ENCODE results near the gene ELMOD1.

ELMOD1 gene

GRCh38 chr11:107631931-107632330 lies 41.0 kb downstream of the ELMOD1 start:
- ATAC-seq (no peak), DNase-seq (no peak)

GRCh38 chr11:107646783-107647182 lies 55.8 kb downstream of the ELMOD1 start:
- ATAC-seq (no peak), DNase-seq (no peak)

GRCh38 chr11:107648242-107648641 lies 57.3 kb downstream of the ELMOD1 start:
- ATAC-seq = no peak
- DNase-seq = no peak

DNA sequence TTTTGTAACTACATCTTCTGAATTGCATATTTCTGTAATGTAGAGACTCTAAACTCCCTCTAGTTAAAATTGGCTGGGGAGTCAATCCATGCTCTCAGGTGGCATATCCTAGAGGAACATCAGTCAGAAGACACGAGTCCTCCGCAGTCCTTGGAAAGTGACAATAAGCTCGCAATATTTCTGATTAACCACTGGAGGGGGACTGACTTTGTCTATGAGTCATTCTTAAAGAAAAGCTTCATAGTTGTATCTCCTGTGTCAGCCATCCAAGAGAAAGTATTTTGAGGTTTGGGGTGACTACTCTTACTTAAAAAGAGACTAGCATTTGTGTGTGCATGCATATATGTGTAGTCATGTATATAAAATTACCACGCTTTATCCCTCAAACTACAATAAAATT lies 60.7 kb downstream of the ELMOD1 start:
- DNase-seq (no peak), ATAC-seq (no peak)

DNA sequence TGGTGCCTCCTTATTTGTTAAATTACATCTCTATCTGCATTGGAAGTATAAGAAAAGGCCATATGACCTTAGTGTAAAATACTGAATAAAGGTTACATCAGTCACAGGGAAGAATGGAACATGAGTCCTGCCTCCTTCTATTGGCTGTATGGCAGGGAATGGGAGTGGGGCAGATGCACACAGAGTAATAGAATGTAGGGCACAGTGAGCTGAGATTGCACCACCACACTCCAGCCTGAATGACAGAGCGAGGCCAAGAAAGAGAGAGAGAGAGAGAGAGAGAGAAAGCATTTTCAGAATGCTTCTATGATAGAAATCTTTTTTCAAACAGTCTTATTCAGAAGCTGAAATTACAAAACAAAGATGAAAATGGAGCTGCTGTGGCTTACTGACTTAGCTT lies 62.1 kb downstream of the ELMOD1 start:
- DNase-seq (no peak), ATAC-seq (no peak)

DNA sequence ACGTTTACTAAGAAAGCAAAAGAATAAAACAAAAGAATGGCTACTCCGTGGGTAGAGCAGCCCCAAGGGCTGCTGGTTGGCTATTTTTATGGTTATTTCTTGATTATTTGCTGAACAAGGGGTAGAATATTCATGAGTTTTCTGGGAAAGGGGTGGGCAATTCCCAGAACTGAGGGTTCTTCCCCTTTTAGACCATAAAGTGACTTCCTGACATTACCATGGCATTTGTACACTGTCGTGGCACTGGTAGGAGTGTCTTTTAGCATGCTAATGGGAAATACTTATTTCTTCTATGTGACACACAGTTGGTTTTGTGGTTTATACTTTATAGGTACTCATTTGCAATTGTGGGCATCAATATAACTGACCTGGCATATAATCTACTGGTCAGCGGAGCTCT lies 64.7 kb downstream of the ELMOD1 start:
- no peak for ATAC-seq

GRCh38 chr11:107659310-107659709 lies 68.4 kb downstream of the ELMOD1 start:
- DNase-seq = no peak
- ATAC-seq = no peak

More for the DNA sequence above, 64.7 kb downstream of the ELMOD1 start:
- DNase-seq = no peak

DNA sequence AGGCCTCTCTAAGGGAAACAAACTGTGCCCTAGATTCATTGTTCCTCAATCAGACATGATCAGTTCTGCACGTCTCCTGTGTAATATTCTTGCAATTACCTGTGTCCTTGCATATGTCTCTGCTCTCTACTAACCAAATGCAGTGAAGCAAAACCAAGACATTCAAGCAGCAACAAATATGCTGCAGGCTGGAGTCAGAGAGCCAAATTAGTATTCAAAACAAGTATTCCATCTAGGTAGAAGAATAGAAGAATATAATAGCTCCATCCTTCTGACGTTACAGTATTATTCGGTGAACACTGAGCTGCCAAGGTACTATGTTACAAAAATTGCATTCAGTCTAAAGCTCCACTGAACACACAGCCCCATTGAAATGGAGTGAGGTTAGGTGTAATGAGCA lies 69.1 kb downstream of the ELMOD1 start:
- ATAC-seq (no peak), DNase-seq (no peak)

GRCh38 chr11:107661656-107662055 lies 70.7 kb downstream of the ELMOD1 start:
- ATAC-seq (no peak), DNase-seq (no peak)

GRCh38 chr11:107665018-107665417 lies 74.1 kb downstream of the ELMOD1 start:
- DNase-seq (no peak), ATAC-seq (no peak)

- DNase-seq (no peak), ATAC-seq (no peak)
Measured at GRCh38 chr11:107666911-107667613, 76.1 kb downstream of the ELMOD1 start.

DNA sequence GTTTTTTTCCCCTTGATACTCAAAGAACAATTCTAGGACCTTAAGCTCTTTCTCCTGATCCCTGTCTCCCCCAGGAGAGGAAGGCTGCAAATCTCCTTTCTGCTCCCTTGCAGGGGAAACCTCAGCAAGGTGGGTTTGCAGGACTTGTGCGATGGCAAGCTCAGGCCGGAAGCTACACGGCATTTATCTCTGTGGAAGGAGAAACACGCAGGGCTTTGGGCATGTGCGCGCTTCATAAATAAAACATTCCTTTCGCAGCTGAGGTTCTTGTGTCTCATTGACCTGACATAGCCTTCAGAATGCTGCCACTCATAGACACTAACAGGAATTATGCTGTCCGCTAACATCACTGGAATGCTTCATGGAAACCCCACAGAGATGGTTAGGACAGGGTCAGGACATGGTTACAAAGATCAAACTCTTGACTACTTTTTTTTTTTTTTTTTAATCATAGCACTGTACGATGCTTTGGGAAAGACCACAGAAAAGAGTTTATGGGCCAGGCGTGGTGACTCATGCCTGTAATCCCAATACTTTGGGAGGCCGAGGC lies 78.3 kb downstream of the ELMOD1 start:
- no peak for ATAC-seq
- DNase-seq = no peak

DNA sequence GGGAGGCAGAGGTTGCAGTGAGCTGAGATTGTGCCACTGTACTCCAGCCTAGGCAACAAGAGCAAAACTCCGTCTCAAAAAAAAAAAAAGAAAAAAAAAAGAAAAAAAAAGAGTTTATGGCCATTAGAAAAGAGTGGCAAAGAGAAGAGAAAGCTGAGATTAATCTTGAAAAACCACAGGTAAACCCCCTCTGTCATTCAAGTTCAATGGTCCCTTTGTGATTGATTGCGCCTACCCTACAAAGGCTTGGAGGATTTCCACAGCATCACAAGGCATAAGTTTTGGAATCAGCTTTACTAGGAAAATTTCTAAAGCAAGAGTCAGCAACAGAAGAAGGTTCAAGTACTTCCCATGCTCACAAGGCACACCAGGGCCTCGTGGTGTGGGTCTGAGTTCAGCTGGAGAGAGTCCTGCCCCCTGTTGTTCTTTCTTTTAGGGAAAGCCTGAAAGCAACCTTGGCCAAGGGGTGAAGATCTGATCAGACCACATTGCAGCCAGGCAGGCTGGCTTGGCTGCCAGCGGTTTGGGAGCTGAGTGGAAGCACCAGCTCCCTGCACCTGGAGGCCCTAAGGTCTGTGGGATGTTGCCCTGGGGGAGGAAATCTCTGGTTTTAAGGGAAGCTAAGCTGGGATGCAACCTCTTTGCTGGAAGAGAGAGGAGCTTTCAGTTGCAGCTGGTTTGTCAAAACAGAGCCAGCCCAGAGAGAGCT lies 79.1 kb downstream of the ELMOD1 start:
- no peak for ATAC-seq
- no peak for DNase-seq

DNA sequence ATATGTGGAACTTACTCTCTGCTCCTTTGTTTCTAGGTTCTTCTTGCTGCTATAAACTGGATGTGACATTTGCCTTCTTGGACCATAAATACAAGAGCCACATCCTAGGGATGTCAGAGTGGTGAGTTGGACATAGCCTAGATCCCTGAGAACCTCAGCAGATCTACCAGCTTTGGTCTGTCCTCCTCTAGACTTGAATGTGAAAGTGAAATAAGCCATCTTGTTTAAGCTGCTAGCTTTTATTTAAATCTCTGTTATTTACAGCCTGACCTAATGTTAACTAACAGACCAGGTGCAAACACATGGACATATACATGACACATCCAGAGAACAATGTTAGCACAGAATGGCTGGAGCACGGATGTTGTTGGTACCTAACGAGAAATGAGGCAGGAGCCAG lies 85.0 kb downstream of the ELMOD1 start:
- no peak for ATAC-seq
- DNase-seq = no peak

DNA sequence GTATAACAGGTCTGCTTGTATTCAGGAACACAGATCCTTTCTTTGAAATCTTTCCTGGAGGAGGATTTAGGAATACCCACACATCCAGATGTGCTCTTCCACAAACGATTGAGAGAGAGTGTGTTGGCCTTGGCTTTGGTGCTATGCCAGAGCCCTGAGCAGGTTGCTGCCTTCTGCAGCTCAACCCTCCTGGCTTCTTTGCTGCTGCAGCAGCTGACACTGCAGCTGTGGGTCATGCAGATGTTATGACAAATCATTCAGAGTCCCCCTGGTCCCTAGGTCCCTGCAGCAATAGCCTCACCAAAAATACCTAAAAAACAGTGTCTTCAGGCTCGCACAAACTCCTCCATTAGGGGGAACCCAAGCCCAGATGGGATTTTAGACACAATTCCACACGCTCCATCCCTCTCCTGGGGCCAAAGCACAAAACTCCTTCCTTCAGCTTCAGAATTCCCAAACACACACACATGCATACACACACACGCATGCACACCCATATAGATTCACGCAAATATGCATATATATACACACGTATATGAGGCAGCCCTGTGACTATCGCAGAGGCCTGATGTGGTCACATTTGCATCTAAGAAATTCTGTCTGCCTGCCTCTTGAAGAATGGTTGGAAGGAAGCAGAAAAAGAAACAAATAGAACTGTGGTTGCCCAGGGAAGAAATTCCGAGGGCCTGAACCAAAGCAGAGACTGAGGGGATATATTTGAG lies 85.5 kb downstream of the ELMOD1 start:
- DNase-seq (no peak), ATAC-seq (no peak)

GRCh38 chr11:107677924-107678631 lies 87.1 kb downstream of the ELMOD1 start:
- ATAC-seq (no peak), DNase-seq (no peak)

- ATAC-seq = no peak
- no peak for DNase-seq
Measured at GRCh38 chr11:107678632-107678971, 87.7 kb downstream of the ELMOD1 start.

- ATAC-seq (no peak), DNase-seq (no peak)
Measured at GRCh38 chr11:107679255-107680024, 88.5 kb downstream of the ELMOD1 start.

- no peak for DNase-seq
- ATAC-seq = no peak
Measured at GRCh38 chr11:107682171-107682570, 91.2 kb downstream of the ELMOD1 start.

DNA sequence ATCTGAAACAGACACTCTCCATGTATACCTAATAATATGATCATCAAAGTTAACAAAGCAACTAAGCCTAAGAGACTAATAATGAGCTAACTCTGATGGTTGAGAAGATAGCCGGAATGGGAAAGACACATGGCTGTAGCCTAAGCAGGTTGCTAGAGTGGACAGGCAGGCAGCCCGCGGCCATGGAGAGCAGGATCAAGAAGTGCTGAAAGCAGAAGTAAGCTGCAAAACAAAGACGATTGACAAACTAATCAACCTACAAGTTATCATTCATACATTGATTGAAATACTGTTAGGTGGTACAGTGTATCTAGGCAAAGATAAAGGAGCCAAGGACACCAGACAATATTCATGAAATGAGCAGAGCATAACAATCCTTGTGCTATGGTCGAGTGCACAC lies 91.6 kb downstream of the ELMOD1 start:
- no peak for DNase-seq

DNA sequence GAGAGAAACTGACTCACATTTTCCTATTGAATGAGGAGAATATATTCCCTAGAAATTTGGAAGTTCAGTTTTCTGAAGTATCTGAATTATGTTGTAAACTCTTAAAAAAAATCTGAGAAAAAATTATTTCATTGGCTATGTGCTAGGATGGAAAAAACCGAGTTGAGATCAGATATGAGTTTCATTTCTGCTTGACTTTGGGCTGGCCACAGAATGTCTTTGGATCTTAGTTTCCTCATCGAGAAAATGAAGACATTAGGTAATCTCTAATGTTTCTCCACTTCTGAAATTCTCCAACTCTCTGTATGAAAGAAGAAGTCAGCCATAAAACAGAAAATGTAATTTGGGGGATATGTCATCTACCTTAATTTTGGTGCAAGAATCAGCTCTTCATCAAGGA lies 92.1 kb downstream of the ELMOD1 start:
- no peak for DNase-seq
- ATAC-seq = no peak

More for the DNA sequence above, 91.6 kb downstream of the ELMOD1 start:
- ATAC-seq = no peak

DNA sequence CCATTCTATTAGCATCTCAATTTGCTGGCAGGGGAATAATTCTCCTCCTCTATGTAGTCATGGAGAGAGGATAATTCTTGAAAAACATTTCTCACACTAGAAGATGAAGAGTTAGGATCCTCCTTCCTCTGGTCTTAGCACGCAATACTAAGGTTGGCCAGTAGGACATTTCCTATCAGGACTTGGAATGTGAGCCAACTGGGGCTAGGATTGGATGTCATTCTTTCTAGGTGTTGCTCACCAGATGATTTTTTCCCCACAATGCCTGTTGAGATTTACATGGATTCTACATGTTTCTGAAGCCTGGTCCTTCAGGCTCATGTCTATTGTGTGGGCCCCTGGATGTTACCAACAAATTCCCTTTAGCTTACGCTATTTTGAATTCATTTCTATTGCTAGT lies 92.9 kb downstream of the ELMOD1 start:
- ATAC-seq = no peak

More for the DNA sequence above, 92.9 kb downstream of the ELMOD1 start:
- DNase-seq = no peak

All from stimulated activated naive CD8-positive, alpha-beta T cell treated with anti-CD3 and anti-CD28 coated beads, Interleukin-15, Interleukin-2, amounts not matched to agents 100 U/mL and 50 U/mL, for 24 hours (primary cell).